ENCODE data around the gene GPR132.

The GPR132 gene

DNA sequence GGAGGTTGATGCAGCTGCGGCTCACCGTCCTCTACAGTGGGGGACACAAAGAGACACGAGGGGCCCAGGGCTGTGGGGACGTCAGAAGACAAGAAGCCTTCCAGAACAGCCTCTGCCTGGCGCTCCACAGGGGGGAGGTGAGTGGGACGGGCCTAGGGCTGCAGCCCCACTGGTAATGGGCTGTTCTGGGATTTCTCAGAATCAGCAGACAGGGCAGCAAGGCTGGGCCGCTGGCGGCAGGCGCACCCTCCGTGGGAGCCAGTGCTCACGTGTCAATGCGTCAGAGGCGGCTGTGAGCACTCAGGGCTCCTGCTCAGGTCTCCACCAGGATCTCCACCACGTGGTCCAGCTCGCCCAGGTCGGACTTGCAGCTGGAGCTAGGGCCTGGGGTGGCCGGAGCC is 54.3 kb downstream of the GPR132 start:
- ChIA-PET CTCF (no interaction called here), POLR2A (interaction anchor here (0.8 to 1.1 kb wide), 2 partner anchors 10 to 27 kb away, joined by 3 to 4 read pairs; partner anchors contain the start of gene CDCA4)
- TF ChIP-seq SP1 (IDR thresholded peaks at IDR 0.05), result no peak
- TF ChIP-seq FOXM1 (IDR thresholded peaks at IDR 0.05; ENCODE audit: borderline replicate concordance), result no peak
- no peak for TF ChIP-seq LEF1 (IDR thresholded peaks at IDR 0.05; ENCODE audit: borderline replicate concordance)
- TF ChIP-seq, protein P1, sequence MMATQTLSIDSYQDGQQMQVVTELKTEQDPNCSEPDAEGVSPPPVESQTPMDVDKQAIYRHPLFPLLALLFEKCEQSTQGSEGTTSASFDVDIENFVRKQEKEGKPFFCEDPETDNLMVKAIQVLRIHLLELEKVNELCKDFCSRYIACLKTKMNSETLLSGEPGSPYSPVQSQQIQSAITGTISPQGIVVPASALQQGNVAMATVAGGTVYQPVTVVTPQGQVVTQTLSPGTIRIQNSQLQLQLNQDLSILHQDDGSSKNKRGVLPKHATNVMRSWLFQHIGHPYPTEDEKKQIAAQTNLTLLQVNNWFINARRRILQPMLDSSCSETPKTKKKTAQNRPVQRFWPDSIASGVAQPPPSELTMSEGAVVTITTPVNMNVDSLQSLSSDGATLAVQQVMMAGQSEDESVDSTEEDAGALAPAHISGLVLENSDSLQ (IDR thresholded peaks at IDR 0.05), result no peak
- TF ChIP-seq L3MBTL2 (conservative IDR thresholded peaks at IDR 0.05), result no peak
- DNase-seq (ENCODE audit: extremely low spot score), result no peak

DNA sequence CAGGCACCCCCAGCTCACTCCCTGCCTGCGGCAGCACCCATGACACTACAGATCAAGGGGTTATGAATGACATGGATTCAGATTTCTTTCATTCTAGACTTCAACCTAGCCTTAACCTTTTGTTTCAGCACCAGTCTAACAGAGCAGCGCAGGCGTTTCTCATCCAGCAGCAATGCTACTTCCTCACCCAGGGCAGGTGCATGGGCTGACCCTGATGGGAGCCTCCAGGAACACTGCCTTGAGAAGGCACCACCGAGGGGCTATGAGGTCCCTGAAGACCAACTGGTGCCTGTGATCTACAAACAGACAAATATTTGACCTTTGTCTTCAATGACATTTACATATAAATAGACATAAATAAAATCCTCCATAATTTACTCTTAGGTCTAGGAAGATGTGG is 55.1 kb downstream of the GPR132 start:
- TF ChIP-seq SP1 (IDR thresholded peaks at IDR 0.05) (no peak), NFRKB (IDR thresholded peaks at IDR 0.05) (no peak), SUZ12 (IDR thresholded peaks at IDR 0.05) (no peak), ARNT (IDR thresholded peaks at IDR 0.05) (no peak), BHLHE40 (IDR thresholded peaks at IDR 0.05; ENCODE audit: borderline replicate concordance) (no peak), ZNF384 (IDR thresholded peaks at IDR 0.05) (no peak), FOXM1 (IDR thresholded peaks at IDR 0.05; ENCODE audit: borderline replicate concordance) (no peak), CTBP1 (IDR thresholded peaks at IDR 0.05; ENCODE audit: borderline replicate concordance) (no peak), L3MBTL2 (conservative IDR thresholded peaks at IDR 0.05) (no peak), FOXK2 (IDR thresholded peaks at IDR 0.05) (no peak), ELF4 (IDR thresholded peaks at IDR 0.05) (no peak), FOXA1 (IDR thresholded peaks at IDR 0.05) (no peak)
- TF ChIP-seq, protein P1 (IDR thresholded peaks at IDR 0.05), result no peak
- CTCF ChIA-PET, result no interaction called here
- DNase-seq (ENCODE audit: extremely low spot score), result no peak
- POLR2A ChIA-PET, result no interaction called here

GRCh38 chr14:105007593-105008264 is 57.5 kb downstream of the GPR132 start:
- DNase-seq (ENCODE audit: extremely low spot score), result no peak
- ChIA-PET POLR2A (interaction anchor here (1.0 kb wide), 1 partner anchor 13 kb away, joined by 3 read pairs; no protein-coding TSS in a partner anchor), CTCF (interaction anchor here (0.9 kb wide), 1 partner anchor 36 kb away, joined by 3 read pairs; no protein-coding TSS in a partner anchor)
- TF ChIP-seq NFRKB (IDR thresholded peaks at IDR 0.05) (no peak), FOXK2 (IDR thresholded peaks at IDR 0.05) (no peak), CTBP1 (IDR thresholded peaks at IDR 0.05; ENCODE audit: borderline replicate concordance) (no peak), ZNF384 (IDR thresholded peaks at IDR 0.05) (no peak), SUZ12 (IDR thresholded peaks at IDR 0.05) (no peak), ELF4 (IDR thresholded peaks at IDR 0.05) (no peak)
- TF ChIP-seq, protein P1 (IDR thresholded peaks at IDR 0.05), result no peak

GRCh38 chr14:105006831-105007592 is 58.2 kb downstream of the GPR132 start:
- DNase-seq (ENCODE audit: extremely low spot score), result no peak
- ChIA-PET POLR2A (interaction anchor here (1.0 to 3.9 kb wide), 2 partner anchors 12 to 13 kb away, joined by 3 to 29 read pairs; partner anchors contain the start of gene CDCA4), CTCF (interaction anchor here (0.9 to 1.6 kb wide), 2 partner anchors 37 to 39 kb away, joined by 3 to 6 read pairs; no protein-coding TSS in a partner anchor)
- no peak for TF ChIP-seq FOXM1 (IDR thresholded peaks at IDR 0.05; ENCODE audit: borderline replicate concordance)
- TF ChIP-seq, protein P1 (IDR thresholded peaks at IDR 0.05), result no peak
- TF ChIP-seq CTBP1 (IDR thresholded peaks at IDR 0.05; ENCODE audit: borderline replicate concordance), result no peak
- no peak for TF ChIP-seq HDGF (IDR thresholded peaks at IDR 0.05; ENCODE audit: borderline replicate concordance)
- no peak for TF ChIP-seq L3MBTL2 (conservative IDR thresholded peaks at IDR 0.05)
- TF ChIP-seq LEF1 (IDR thresholded peaks at IDR 0.05; ENCODE audit: borderline replicate concordance), result no peak
- TF ChIP-seq NFRKB (IDR thresholded peaks at IDR 0.05), result no peak
- no peak for TF ChIP-seq ELF4 (IDR thresholded peaks at IDR 0.05)
- no peak for TF ChIP-seq BHLHE40 (IDR thresholded peaks at IDR 0.05; ENCODE audit: borderline replicate concordance)
- TF ChIP-seq FOXA1 (IDR thresholded peaks at IDR 0.05), result no peak
- no peak for TF ChIP-seq SUZ12 (IDR thresholded peaks at IDR 0.05)
- TF ChIP-seq TARDBP (IDR thresholded peaks at IDR 0.05), result no peak
- no peak for TF ChIP-seq FOXK2 (IDR thresholded peaks at IDR 0.05)
- TF ChIP-seq SP1 (IDR thresholded peaks at IDR 0.05), result no peak
- TF ChIP-seq ARNT (IDR thresholded peaks at IDR 0.05), result no peak
- TF ChIP-seq ZNF384 (IDR thresholded peaks at IDR 0.05), result no peak
